Transverse colon (tissue), 4 donors: Measurements from ENCODE around the gene DPF3. TPM values are rescaled to one million over a fixed set of nuclear protein-coding genes. Genes with fewer than 3 reads are reported as not detected.

Experiments used
- DNase-seq: peaks from one replicate; pipeline ENCODE4 v3.0.0-alpha.2; 2019
- H3K27ac ChIP-seq, 4 donors: fragments of 200-600 bp; sonication (generic); 2 replicates each; pipeline ENCODE4 v1.5.1; 2016 to 2018; ENCODE audit warnings: inconsistent platforms in 4 of 4
- H3K27me3 ChIP-seq: fragments of 200-600 bp; sonication (generic); 2 replicates; pipeline ENCODE4 v1.5.1; 2017; ENCODE audit warnings: inconsistent platforms
- H3K36me3 ChIP-seq, 4 donors: fragments of 200-600 bp; sonication (generic); 2 replicates each; pipeline ENCODE4 v1.5.1; 2017 to 2019; ENCODE audit warnings: inconsistent platforms in 4 of 4
- H3K4me1 ChIP-seq, 4 donors: fragments of 200-600 bp; sonication (generic); 2 replicates each; pipeline ENCODE4 v1.5.1; 2017 to 2020; ENCODE audit warnings: inconsistent platforms in 4 of 4
- H3K4me3 ChIP-seq, 4 donors: fragments of 200-600 bp; sonication (generic); 1 replicate in 1 of 4; 2 replicates in 3 of 4; pipeline versions ENCODE4 v1.5.1 to v1.6.1; 2017 to 2019; ENCODE audit warnings: inconsistent platforms in 4 of 4
- H3K9me3 ChIP-seq, 2 donors: fragments of 200-600 bp; sonication (generic); 2 replicates each; pipeline ENCODE4 v1.5.1; 2017 to 2019; ENCODE audit warnings: inconsistent platforms in 2 of 2
- CTCF ChIP-seq, 5 experiments: fragments of 200-600 bp in 3 of 5; fragments of 450-650 bp in 2 of 5; sonication (generic) in 3 of 5; IDR thresholded peaks; 1 replicate in 2 of 5; 2 replicates in 3 of 5; pipeline ENCODE4 v1.5.1; 2016 to 2017; ENCODE audit warnings: antibody characterized with exemption in 5 of 5, inconsistent platforms in 3 of 5, mild to moderate bottlenecking in 2 of 5, moderate library complexity in 1 of 5
- EP300 ChIP-seq: sonication (generic); formaldehyde crosslinking; IDR thresholded peaks from one replicate; pipeline ENCODE4 v1.6.1; 2017; ENCODE audit warnings: antibody characterized with exemption, low read depth
- POLR2A ChIP-seq: fragments of 450-650 bp; IDR thresholded peaks from one replicate; pipeline ENCODE4 v1.6.1; 2016; ENCODE audit warnings: antibody characterized with exemption, mild to moderate bottlenecking, moderate library complexity
- POLR2AphosphoS5 ChIP-seq, 3 donors: sonication (generic); formaldehyde crosslinking; IDR thresholded peaks; one replicate each; pipeline ENCODE4 v1.6.1; 2016; ENCODE audit warnings: antibody characterized with exemption in 3 of 3
- WGBS, 2 donors: methylation state at CpG; one replicate each; pipeline ENCODE4 v1.1.5; 2018; ENCODE audit warnings: low coverage in 1 of 2; 5-methylcytosine and 5-hydroxymethylcytosine counted together
- in situ Hi-C, 4 donors: fragments of 200-750 bp; cut with MboI; loops; one replicate each; pipeline versions ENCODE4 v1.15.0 to v1.15.1; 2017; ENCODE audit warnings: low sequenced_read_pairs in 3 of 4, low pct_ligation_motif_present in 1 of 4, low pct_unique_long_range_greater_than_20kb in 1 of 4
- intact Hi-C: fragments of 100-400 bp; cut with DNase I; formaldehyde crosslinking; loops from one replicate; pipeline ENCODE4 v1.15.1; 2023; ENCODE audit warnings: low total_unique reads
- total RNA-seq, 4 donors: library from RNA; depleted of rRNA; stranded (reverse); fragments of >200 nt; gene quantifications; one replicate each; pipeline ENCODE4 v1.1.0, GENCODE V29; 2016

The DPF3 gene
- total RNA-seq, 4 donors from 2014 or later, result 7.1 to 23.5 (median 10.9) TPM

- intact Hi-C loops, result no loop called here
- Histone ChIP-seq H3K36me3 (no peaks in the 10 kb centered on the region), H3K9me3 (no peaks in the 10 kb centered on the region), H3K4me3 (no peak overlapping the region), H3K27me3 (no peaks in the 10 kb centered on the region), H3K27ac (no peak overlapping the region), H3K4me1 (no peaks in the 10 kb centered on the region)
- no peak for DNase-seq
- TF ChIP-seq CTCF (IDR thresholded peaks at IDR 0.05) (no peak), EP300 (no peak), POLR2AphosphoS5 (IDR thresholded peaks at IDR 0.05) (no peak)
- WGBS, 2 donors, result 100% methylated on average over 1 of the region's 1 CpG; no CpG with 5 or more reads in 1 of the 2 donors
- in situ Hi-C loops, result no loop called here
These were observed 311.3 kb downstream of the DPF3 start for GRCh38 chr14:72582582-72582981.

DNA sequence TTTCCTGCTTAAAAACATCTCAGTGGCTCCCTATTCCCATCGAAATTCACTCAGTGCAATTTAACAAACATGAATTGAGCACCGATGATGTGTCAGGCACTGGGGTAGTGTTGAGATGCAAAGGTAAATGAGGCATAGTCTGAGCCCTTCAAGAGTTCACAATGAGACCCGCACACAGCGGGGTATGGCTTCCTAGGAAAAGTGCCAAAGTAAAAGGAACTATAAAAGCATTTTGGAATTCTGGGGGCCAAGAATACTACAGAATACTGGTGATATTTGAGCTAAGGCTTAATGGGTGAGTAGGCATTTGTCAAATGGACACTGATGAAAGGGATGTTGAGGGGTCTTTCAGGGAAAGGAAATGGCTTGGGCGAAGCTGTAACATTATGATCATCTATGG, 315.4 kb downstream of the DPF3 start:
- Histone ChIP-seq H3K27me3 (no peaks in the 10 kb centered on the region), H3K27ac (no peak overlapping the region), H3K9me3 (no peaks in the 10 kb centered on the region), H3K36me3 (no peaks in the 10 kb centered on the region), H3K4me3 (no peak overlapping the region), H3K4me1 (no peaks in the 10 kb centered on the region)
- in situ Hi-C loops, result no loop called here
- DNase-seq, result no peak
- intact Hi-C loops, result no loop called here
- TF ChIP-seq POLR2AphosphoS5 (IDR thresholded peaks at IDR 0.05) (no peak), CTCF (IDR thresholded peaks at IDR 0.05) (no peak), POLR2A (no peak), EP300 (no peak)
- 89 to 90% methylated on average over 4 to 5 of the region's 5 CpGs for WGBS, 2 donors

GRCh38 chr14:72577521-72577920, 316.4 kb downstream of the DPF3 start:
- DNase-seq, result no peak
- in situ Hi-C loops, result no loop called here
- WGBS, 2 donors, result 67 to 87% methylated on average over 1 to 5 of the region's 5 CpGs

GRCh38 chr14:72576258-72576657, 317.6 kb downstream of the DPF3 start:
- intact Hi-C loops (no loop called here), in situ Hi-C loops (no loop called here)
- H3K36me3 ChIP-seq, result no peaks in the 10 kb centered on the region
- H3K4me1 ChIP-seq, result no peaks in the 10 kb centered on the region
- WGBS, 2 donors, result 83 to 90% methylated on average over 1 of the region's 1 CpG
- DNase-seq, result no peak
- H3K4me3 ChIP-seq, result no peak overlapping the region
- H3K27ac ChIP-seq, result no peak overlapping the region
- no peaks in the 10 kb centered on the region for H3K9me3 ChIP-seq
- TF ChIP-seq EP300 (no peak), POLR2A (no peak), CTCF (IDR thresholded peaks at IDR 0.05) (no peak), POLR2AphosphoS5 (IDR thresholded peaks at IDR 0.05) (no peak)
- no peaks in the 10 kb centered on the region for H3K27me3 ChIP-seq

More at GRCh38 chr14:72577521-72577920, 316.4 kb downstream of the DPF3 start:
- no peak overlapping the region for H3K4me3 ChIP-seq
- no peaks in the 10 kb centered on the region for H3K27me3 ChIP-seq
- no peaks in the 10 kb centered on the region for H3K36me3 ChIP-seq
- intact Hi-C loops, result no loop called here
- TF ChIP-seq POLR2AphosphoS5 (IDR thresholded peaks at IDR 0.05) (no peak), EP300 (no peak), CTCF (IDR thresholded peaks at IDR 0.05) (no peak), POLR2A (no peak)
- no peaks in the 10 kb centered on the region for H3K4me1 ChIP-seq
- H3K9me3 ChIP-seq, result no peaks in the 10 kb centered on the region
- no peak overlapping the region for H3K27ac ChIP-seq
